OCI-LY3 (cell line): ENCODE data around the gene GFRA1.

Experiments
- H2AFZ ChIP-seq: fragments of 200-600, 300-600 bp; shearing (Covaris generic); 2 replicates; pipeline ENCODE4 v1.6.0; 2014; ENCODE audit warnings: antibody characterized with exemption, low read depth, low read length
- H3K27ac ChIP-seq: fragments of 200-600, 300-600 bp; sonication (generic); 2 replicates; pipeline ENCODE4 v1.5.1; 2014; ENCODE audit warnings: mild to moderate bottlenecking, low read length, moderate library complexity, mixed read lengths
- H3K27me3 ChIP-seq: fragments of 200-600, 300-600 bp; sonication (generic); 2 replicates; pipeline ENCODE4 v1.6.1; 2014; ENCODE audit warnings: low read depth, low read length, mixed read lengths
- H3K36me3 ChIP-seq: fragments of 200-600, 300-600 bp; sonication (generic); replicated peaks from 2 replicates; pipeline ENCODE3; 2014; ENCODE audit warnings: low read depth, low read length, mixed read lengths
- H3K4me1 ChIP-seq: fragments of 300-600, 200-600 bp; sonication (generic); 2 replicates; pipeline ENCODE4 v1.6.1; 2014; ENCODE audit warnings: low read length, mixed read lengths
- H3K4me2 ChIP-seq: fragments of 200-600, 300-600 bp; sonication (generic); 2 replicates; pipeline ENCODE4 v1.6.1; 2014; ENCODE audit warnings: low read length, mixed read lengths
- H3K4me3 ChIP-seq: fragments of 300-600, 200-600 bp; sonication (generic); 2 replicates; pipeline ENCODE4 v1.5.1; 2014; ENCODE audit warnings: antibody characterized with exemption, mild to moderate bottlenecking, low read length, moderate library complexity
- H3K79me2 ChIP-seq: fragments of 300-600, 200-600 bp; shearing (Covaris generic); 2 replicates; pipeline ENCODE4 v1.6.1; 2014; ENCODE audit warnings: mild to moderate bottlenecking, low read length, mixed read lengths
- H3K9ac ChIP-seq: fragments of 300-600, 200-600 bp; shearing (Covaris generic); 2 replicates; pipeline ENCODE4 v1.6.0; 2014; ENCODE audit warnings: mild to moderate bottlenecking, low read length, moderate library complexity
- H3K9me3 ChIP-seq: fragments of 200-600, 300-600 bp; shearing (Covaris generic); 2 replicates; pipeline ENCODE4 v1.6.1; 2014; ENCODE audit warnings: low read length, mixed read lengths; ENCODE audit not compliant: insufficient read depth
- H4K20me1 ChIP-seq: fragments of 200-600, 300-600 bp; sonication (generic); 2 replicates; pipeline ENCODE4 v1.6.1; 2016; ENCODE audit warnings: low read length, mixed read lengths; ENCODE audit not compliant: insufficient read depth
- EZH2phosphoT487 ChIP-seq: fragments of 200-600 bp; shearing (Covaris generic); IDR thresholded peaks from 2 replicates; pipeline ENCODE4 v1.6.1; 2018; ENCODE audit warnings: antibody characterized with exemption, mixed run types, low read depth
- TF ChIP-seq, protein P1 (sequence below): fragments of 200-600, 300-600 bp; sonication (generic); IDR thresholded peaks from 2 replicates; pipeline ENCODE4 v1.5.1; 2014; ENCODE audit warnings: antibody characterized with exemption, low read length, low read depth

GFRA1 gene

DNA sequence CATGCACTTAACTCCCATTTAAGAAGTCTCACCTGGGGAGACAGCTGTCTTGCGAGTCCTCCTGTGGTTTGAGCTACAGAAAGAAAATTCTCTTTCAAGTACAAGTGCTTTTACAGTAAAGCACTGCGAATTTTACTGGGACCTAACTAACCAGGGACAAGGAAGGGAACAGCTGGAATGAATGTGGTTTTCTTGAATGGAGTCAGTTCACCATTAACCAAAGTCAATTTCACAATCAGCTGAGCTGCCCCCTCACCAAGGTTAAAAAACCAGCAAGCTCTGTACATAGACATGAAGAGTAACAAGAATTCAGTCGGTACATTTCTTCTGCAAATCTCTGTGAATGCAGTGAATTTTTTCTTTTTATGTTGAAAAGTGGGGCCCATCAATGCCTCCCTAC lies 56.3 kb downstream of the GFRA1 start:
- no peaks in the 10 kb centered on the region for H3K9me3 ChIP-seq
- no peaks in the 10 kb centered on the region for H3K4me1 ChIP-seq
- H3K4me2 ChIP-seq, result no peak overlapping the region
- no peak overlapping the region for H2AFZ ChIP-seq
- no peaks in the 10 kb centered on the region for H4K20me1 ChIP-seq
- H3K27ac ChIP-seq, result no peak overlapping the region
- H3K36me3 ChIP-seq, result no peaks in the 10 kb centered on the region
- TF ChIP-seq, protein P1, sequence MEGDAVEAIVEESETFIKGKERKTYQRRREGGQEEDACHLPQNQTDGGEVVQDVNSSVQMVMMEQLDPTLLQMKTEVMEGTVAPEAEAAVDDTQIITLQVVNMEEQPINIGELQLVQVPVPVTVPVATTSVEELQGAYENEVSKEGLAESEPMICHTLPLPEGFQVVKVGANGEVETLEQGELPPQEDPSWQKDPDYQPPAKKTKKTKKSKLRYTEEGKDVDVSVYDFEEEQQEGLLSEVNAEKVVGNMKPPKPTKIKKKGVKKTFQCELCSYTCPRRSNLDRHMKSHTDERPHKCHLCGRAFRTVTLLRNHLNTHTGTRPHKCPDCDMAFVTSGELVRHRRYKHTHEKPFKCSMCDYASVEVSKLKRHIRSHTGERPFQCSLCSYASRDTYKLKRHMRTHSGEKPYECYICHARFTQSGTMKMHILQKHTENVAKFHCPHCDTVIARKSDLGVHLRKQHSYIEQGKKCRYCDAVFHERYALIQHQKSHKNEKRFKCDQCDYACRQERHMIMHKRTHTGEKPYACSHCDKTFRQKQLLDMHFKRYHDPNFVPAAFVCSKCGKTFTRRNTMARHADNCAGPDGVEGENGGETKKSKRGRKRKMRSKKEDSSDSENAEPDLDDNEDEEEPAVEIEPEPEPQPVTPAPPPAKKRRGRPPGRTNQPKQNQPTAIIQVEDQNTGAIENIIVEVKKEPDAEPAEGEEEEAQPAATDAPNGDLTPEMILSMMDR, result no peak
- no peak for TF ChIP-seq EZH2phosphoT487
- no peak overlapping the region for H3K9ac ChIP-seq
- no peaks in the 10 kb centered on the region for H3K79me2 ChIP-seq
- no peak overlapping the region for H3K4me3 ChIP-seq
- no peaks in the 10 kb centered on the region for H3K27me3 ChIP-seq

DNA sequence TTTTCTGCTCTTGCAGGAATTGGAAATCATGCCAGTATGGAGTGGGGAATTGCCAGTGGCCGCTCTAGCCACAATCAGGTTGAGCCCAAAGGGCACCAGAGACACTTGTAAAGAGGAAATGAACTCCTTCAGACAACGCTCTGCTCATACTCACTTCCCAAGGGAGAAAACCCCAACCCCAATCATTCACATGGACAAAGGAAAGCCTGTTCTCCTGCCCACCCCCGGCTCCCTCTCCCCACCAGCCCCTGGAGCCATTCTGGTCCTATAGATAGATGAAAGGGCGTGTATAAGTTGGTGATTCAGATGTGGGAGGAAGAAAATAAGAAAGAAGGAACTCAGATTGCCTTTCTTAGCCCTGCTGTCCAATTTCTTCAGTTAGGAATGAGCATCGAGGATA lies 57.4 kb downstream of the GFRA1 start:
- H3K4me3 ChIP-seq, result no peak overlapping the region
- H3K79me2 ChIP-seq, result no peaks in the 10 kb centered on the region
- TF ChIP-seq, protein P1, result no peak
- no peak for TF ChIP-seq EZH2phosphoT487
- no peak overlapping the region for H3K4me2 ChIP-seq
- H3K9me3 ChIP-seq, result no peaks in the 10 kb centered on the region
- no peak overlapping the region for H3K9ac ChIP-seq
- no peak overlapping the region for H2AFZ ChIP-seq
- no peaks in the 10 kb centered on the region for H3K27me3 ChIP-seq
- H4K20me1 ChIP-seq, result no peaks in the 10 kb centered on the region
- H3K4me1 ChIP-seq, result no peaks in the 10 kb centered on the region
- H3K36me3 ChIP-seq, result no peaks in the 10 kb centered on the region
- no peak overlapping the region for H3K27ac ChIP-seq

DNA sequence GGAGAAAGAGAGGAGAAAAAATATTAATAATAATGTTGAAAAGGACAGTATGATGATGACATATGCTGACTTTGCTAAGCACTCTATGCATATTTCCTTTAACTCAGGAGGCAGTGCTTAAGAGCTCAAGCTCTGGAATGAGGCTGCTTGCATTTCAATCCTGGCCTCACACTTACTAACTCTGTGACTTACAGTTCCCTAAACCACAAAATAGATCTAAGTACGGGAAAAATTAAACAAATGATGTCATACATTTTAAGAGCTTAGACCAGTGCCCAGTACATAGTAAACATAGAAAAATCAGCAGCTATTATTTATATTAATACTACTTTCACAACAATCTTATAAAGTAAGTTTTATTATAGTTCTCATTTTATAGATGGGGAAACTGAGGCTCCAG lies 61.3 kb downstream of the GFRA1 start:
- H3K79me2 ChIP-seq, result no peaks in the 10 kb centered on the region
- no peak overlapping the region for H3K4me3 ChIP-seq
- H3K36me3 ChIP-seq, result no peaks in the 10 kb centered on the region
- no peak overlapping the region for H3K27ac ChIP-seq
- H3K4me2 ChIP-seq, result no peak overlapping the region
- no peak overlapping the region for H3K9ac ChIP-seq
- H4K20me1 ChIP-seq, result no peaks in the 10 kb centered on the region
- no peaks in the 10 kb centered on the region for H3K27me3 ChIP-seq
- no peaks in the 10 kb centered on the region for H3K9me3 ChIP-seq
- TF ChIP-seq EZH2phosphoT487, result no peak
- TF ChIP-seq, protein P1, result no peak
- H2AFZ ChIP-seq, result no peak overlapping the region
- H3K4me1 ChIP-seq, result no peaks in the 10 kb centered on the region

DNA sequence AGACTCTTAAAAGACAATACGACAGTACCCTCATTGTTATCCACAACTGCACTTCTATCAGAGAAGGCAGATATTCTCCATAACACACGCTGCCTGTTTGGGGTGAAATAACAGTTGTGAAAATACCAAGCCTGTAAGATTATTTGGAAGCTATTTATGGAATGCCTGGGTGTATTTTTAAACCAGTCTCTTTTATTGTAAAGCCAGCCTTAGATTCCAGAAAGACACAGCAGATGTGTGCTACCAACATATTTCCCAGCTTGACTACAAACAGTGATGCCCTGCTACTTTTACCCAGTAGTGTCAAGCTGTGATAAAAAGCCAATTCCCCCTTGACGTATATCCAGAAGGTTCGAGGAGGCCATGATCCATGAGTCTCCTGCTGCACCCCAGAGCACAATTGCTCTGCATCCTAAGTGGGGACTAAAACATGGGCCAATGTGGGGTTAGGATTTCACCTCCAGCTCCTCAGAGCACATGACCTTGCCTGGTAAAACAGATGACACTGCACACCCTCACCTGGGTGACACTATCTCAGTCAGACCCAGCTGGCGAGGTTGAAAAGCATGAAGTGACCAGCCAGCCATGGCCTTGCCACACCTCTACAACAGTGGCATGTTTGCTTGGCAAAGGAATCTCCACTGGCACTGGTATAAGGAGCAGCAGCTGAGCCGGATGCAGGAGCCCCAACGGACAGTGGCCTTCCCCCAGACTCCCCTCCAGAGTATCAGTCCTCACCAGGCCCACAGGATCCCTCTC lies 62.2 kb downstream of the GFRA1 start:
- Histone ChIP-seq H3K4me3 (no peak overlapping the region), H3K4me2 (no peak overlapping the region), H3K27me3 (no peaks in the 10 kb centered on the region)

More for the DNA sequence above, 62.2 kb downstream of the GFRA1 start:
- Histone ChIP-seq H3K36me3 (no peaks in the 10 kb centered on the region), H3K79me2 (no peaks in the 10 kb centered on the region), H3K9ac (no peak overlapping the region), H2AFZ (no peak overlapping the region), H3K4me1 (no peaks in the 10 kb centered on the region), H3K27ac (no peak overlapping the region), H4K20me1 (no peaks in the 10 kb centered on the region), H3K9me3 (no peaks in the 10 kb centered on the region)
- TF ChIP-seq EZH2phosphoT487, result no peak
- TF ChIP-seq, protein P1, result no peak
